GM21515 (cell line): ENCODE measurements around the gene RAD51AP1.
"Not testable (repeated sequence)": the region's sequence is repeated elsewhere in the genome, so short reads cannot be mapped to it uniquely, and the experiment has no call there.

Source experiments
- ATAC-seq: cut with Tn5 transposase; IDR thresholded peaks from one replicate; pipeline ENCODE4 v1.9.1; 2021; ENCODE audit not compliant: unreplicated experiment

The RAD51AP1 gene

GRCh38 chr12:4538207-4539160, at the start of gene RAD51AP1:
Gene RAD51AP1 (plus strand): TSS chr12:4538890. CDS start chr12:4538940, 50 bp downstream.
- peak; percentile 77 for ATAC-seq

GRCh38 chr12:4489556-4489955, 49.1 kb upstream of the RAD51AP1 start:
- ATAC-seq = no peak

- ATAC-seq = no peak
Observed at GRCh38 chr12:4490973-4491372, 47.7 kb upstream of the RAD51AP1 start.

GRCh38 chr12:4496145-4496838, 42.4 kb upstream of the RAD51AP1 start:
- peak; percentile 89 for ATAC-seq

- no peak for ATAC-seq
Observed at GRCh38 chr12:4499186-4499585, 39.5 kb upstream of the RAD51AP1 start.

- no peak for ATAC-seq
Observed at GRCh38 chr12:4505376-4505986, 33.2 kb upstream of the RAD51AP1 start.

- no peak for ATAC-seq
Observed at GRCh38 chr12:4506430-4506829, 32.3 kb upstream of the RAD51AP1 start.

GRCh38 chr12:4506870-4507269, 31.8 kb upstream of the RAD51AP1 start:
- ATAC-seq = peak; percentile 90

- ATAC-seq = not testable (repeated sequence)
Observed at GRCh38 chr12:4508503-4508902, 30.2 kb upstream of the RAD51AP1 start.

- ATAC-seq = not testable (repeated sequence)
Observed at GRCh38 chr12:4509269-4509668, 29.4 kb upstream of the RAD51AP1 start.

GRCh38 chr12:4518106-4518728, 20.5 kb upstream of the RAD51AP1 start:
- no peak for ATAC-seq

GRCh38 chr12:4523443-4523842, 15.2 kb upstream of the RAD51AP1 start:
- ATAC-seq = not testable (repeated sequence)

GRCh38 chr12:4526923-4527546, 11.7 kb upstream of the RAD51AP1 start:
- ATAC-seq = no peak

GRCh38 chr12:4530160-4530559, 8.5 kb upstream of the RAD51AP1 start:
- ATAC-seq = no peak

- ATAC-seq = no peak
Observed at GRCh38 chr12:4530982-4531586, 7.6 kb upstream of the RAD51AP1 start.

- ATAC-seq = no peak
Observed at GRCh38 chr12:4535092-4535491, 3.6 kb upstream of the RAD51AP1 start.

GRCh38 chr12:4535871-4536270, 2.8 kb upstream of the RAD51AP1 start:
- no peak for ATAC-seq

- ATAC-seq = no peak
Observed at GRCh38 chr12:4539167-4539870, 629 bp downstream of the RAD51AP1 start.

- no peak for ATAC-seq
Observed at GRCh38 chr12:4540170-4540569, 1.5 kb downstream of the RAD51AP1 start.

GRCh38 chr12:4540638-4541037, 1.9 kb downstream of the RAD51AP1 start:
- no peak for ATAC-seq
